ENCODE measurements around the gene TAX1BP1. TPM values are rescaled to one million over a fixed set of nuclear protein-coding genes. Genes with fewer than 3 reads are reported as not detected.

The TAX1BP1 gene
- total RNA-seq, 1 experiment from 2014 or later, result 69.9 TPM

- TF ChIP-seq PREB (CRISPR knock-in tag; IDR thresholded peaks at IDR 0.05; ENCODE audit: borderline replicate concordance) (no peak), ATF2 (CRISPR knock-in tag; IDR thresholded peaks at IDR 0.05; ENCODE audit: borderline replicate concordance, low read depth) (no peak), ZNF396 (CRISPR knock-in tag; IDR thresholded peaks at IDR 0.05; ENCODE audit: borderline replicate concordance) (no peak)
Measured at GRCh38 chr7:27777662-27778061, 37.7 kb downstream of the TAX1BP1 start (continued).

GRCh38 chr7:27779873-27780272 is 39.9 kb downstream of the TAX1BP1 start:
- ChIA-PET CTCF (no interaction called here), POLR2A (no interaction called here)
- no peak overlapping the region; the same call in 1 of the 2 replicates for H3K27ac Mint-ChIP-seq
- no peaks in the 10 kb centered on the region for H3K9me3 Mint-ChIP-seq
- ATAC-seq, result no peak
- no peaks in the 10 kb centered on the region for H3K27me3 Mint-ChIP-seq (ENCODE audit: low read depth)
- no peak for TF ChIP-seq GRHL2 (CRISPR knock-in tag; IDR thresholded peaks at IDR 0.05; ENCODE audit: insufficient replicate concordance, severe bottlenecking)
- TF ChIP-seq ATF1 (CRISPR knock-in tag; IDR thresholded peaks at IDR 0.05), result no peak
- TF ChIP-seq TCF7 (CRISPR knock-in tag; IDR thresholded peaks at IDR 0.05; ENCODE audit: low read depth), result no peak
- no peak for TF ChIP-seq ZNF416 (CRISPR knock-in tag; IDR thresholded peaks at IDR 0.05)
- 0 out of 2 replicates have a peak, but pooled peaks cover under 1% of the 10 kb centered on the region for H3K36me3 Mint-ChIP-seq
- no peak for DNase-seq (ENCODE audit: low spot score)
- H3K4me1 Mint-ChIP-seq, result peaks cover 8% of the 10 kb centered on the region
- no peak overlapping the region for H3K4me3 Mint-ChIP-seq

- no peak for ATAC-seq
- no peak for DNase-seq (ENCODE audit: low spot score)
- ChIA-PET CTCF (no interaction called here), POLR2A (no interaction called here)
- H3K4me1 Mint-ChIP-seq, result peaks cover 13% of the 10 kb centered on the region
- H3K9me3 Mint-ChIP-seq, result no peaks in the 10 kb centered on the region
- H3K27ac Mint-ChIP-seq, result no peak overlapping the region
- no peaks in the 10 kb centered on the region for H3K27me3 Mint-ChIP-seq (ENCODE audit: low read depth)
- H3K36me3 Mint-ChIP-seq, result peaks cover 7% of the 10 kb centered on the region
- H3K4me3 Mint-ChIP-seq, result no peak overlapping the region
- no peak for TF ChIP-seq MLX (CRISPR knock-in tag; IDR thresholded peaks at IDR 0.05)
- TF ChIP-seq MYBL2 (CRISPR knock-in tag; IDR thresholded peaks at IDR 0.05), result no peak
- no peak for TF ChIP-seq ERG (CRISPR knock-in tag; IDR thresholded peaks at IDR 0.05)
Measured at GRCh38 chr7:27781188-27781587, 41.2 kb downstream of the TAX1BP1 start.

GRCh38 chr7:27782849-27783248 is 42.9 kb downstream of the TAX1BP1 start:
- DNase-seq (ENCODE audit: low spot score), result no peak
- Mint-ChIP-seq H3K4me3 (no peak overlapping the region), H3K27ac (no peak overlapping the region), H3K36me3 (peaks cover 7% of the 10 kb centered on the region), H3K4me1 (peaks cover 14% of the 10 kb centered on the region), H3K9me3 (no peaks in the 10 kb centered on the region), H3K27me3 (ENCODE audit: low read depth) (no peaks in the 10 kb centered on the region)
- ChIA-PET POLR2A (no interaction called here), CTCF (no interaction called here)
- no peak for ATAC-seq
- TF ChIP-seq IRF1 (CRISPR knock-in tag; IDR thresholded peaks at IDR 0.05), result no peak
- TF ChIP-seq ZBTB21 (CRISPR knock-in tag; IDR thresholded peaks at IDR 0.05; ENCODE audit: borderline replicate concordance), result no peak
- no peak for TF ChIP-seq SMAD3 (CRISPR knock-in tag; IDR thresholded peaks at IDR 0.05; ENCODE audit: borderline replicate concordance)
- no peak for TF ChIP-seq SMAD4 (CRISPR knock-in tag; IDR thresholded peaks at IDR 0.05)
- no peak for TF ChIP-seq NR3C1 (CRISPR knock-in tag; conservative IDR thresholded peaks at IDR 0.05; ENCODE audit: low read depth)
- no peak for TF ChIP-seq ZNF425 (CRISPR knock-in tag; conservative IDR thresholded peaks at IDR 0.05)
- TF ChIP-seq TEAD4 (CRISPR knock-in tag; IDR thresholded peaks at IDR 0.05), result no peak
- no peak for TF ChIP-seq ATF2 (CRISPR knock-in tag; IDR thresholded peaks at IDR 0.05; ENCODE audit: borderline replicate concordance, low read depth)
- no peak for TF ChIP-seq E2F5 (CRISPR knock-in tag; IDR thresholded peaks at IDR 0.05)
- no peak for TF ChIP-seq ZNF423 (CRISPR knock-in tag; IDR thresholded peaks at IDR 0.05)
